HG02943 (cell line): Measurements from ENCODE around the gene TPGS2.
"Not testable (repeated sequence)": the region's sequence is repeated elsewhere in the genome, so short reads cannot be mapped to it uniquely, and the experiment has no call there.

Experiments used
- ATAC-seq: cut with Tn5 transposase; IDR thresholded peaks from one replicate; pipeline ENCODE4 v1.9.1; 2021; ENCODE audit warnings: mild to moderate bottlenecking, low read depth, moderate library complexity; ENCODE audit not compliant: unreplicated experiment

The TPGS2 gene

GRCh38 chr18:36780748-36781147 lies 48.1 kb downstream of the TPGS2 start:
- no peak for ATAC-seq

- no peak for ATAC-seq
Measured at GRCh38 chr18:36777566-36777965, 51.2 kb downstream of the TPGS2 start.

- no peak for ATAC-seq
Measured at GRCh38 chr18:36776650-36777049, 52.2 kb downstream of the TPGS2 start.

- ATAC-seq: no peak
Measured at GRCh38 chr18:36775396-36775795, 53.4 kb downstream of the TPGS2 start.

- ATAC-seq: no peak
Measured at GRCh38 chr18:36772241-36772723, 56.5 kb downstream of the TPGS2 start.

GRCh38 chr18:36771245-36771644 lies 57.6 kb downstream of the TPGS2 start:
- no peak for ATAC-seq

- ATAC-seq: no peak
Measured at GRCh38 chr18:36770315-36770946, 58.4 kb downstream of the TPGS2 start.

- no peak for ATAC-seq
Measured at GRCh38 chr18:36769611-36770314, 59.0 kb downstream of the TPGS2 start.

GRCh38 chr18:36769172-36769571 lies 59.6 kb downstream of the TPGS2 start:
- no peak for ATAC-seq

GRCh38 chr18:36766836-36767235 lies 62.0 kb downstream of the TPGS2 start:
- ATAC-seq: no peak

GRCh38 chr18:36762965-36763364 lies 65.8 kb downstream of the TPGS2 start:
- not testable (repeated sequence) for ATAC-seq

GRCh38 chr18:36762074-36762473 lies 66.7 kb downstream of the TPGS2 start:
- ATAC-seq: no peak

- no peak for ATAC-seq
Measured at GRCh38 chr18:36761186-36761698, 67.6 kb downstream of the TPGS2 start.

GRCh38 chr18:36760598-36760997 lies 68.2 kb downstream of the TPGS2 start:
- no peak for ATAC-seq

GRCh38 chr18:36759167-36759776 lies 69.5 kb downstream of the TPGS2 start:
- ATAC-seq: no peak

GRCh38 chr18:36758623-36759022 lies 70.2 kb downstream of the TPGS2 start:
- no peak for ATAC-seq

- no peak for ATAC-seq
Measured at GRCh38 chr18:36757991-36758390, 70.8 kb downstream of the TPGS2 start.

- no peak for ATAC-seq
Measured at GRCh38 chr18:36757081-36757480, 71.7 kb downstream of the TPGS2 start.

- no peak for ATAC-seq
Measured at GRCh38 chr18:36756242-36756641, 72.6 kb downstream of the TPGS2 start.

GRCh38 chr18:36752929-36753865 lies 75.6 kb downstream of the TPGS2 start:
- ATAC-seq: no peak
